ENCODE results near the gene HNF1B.

DNA sequence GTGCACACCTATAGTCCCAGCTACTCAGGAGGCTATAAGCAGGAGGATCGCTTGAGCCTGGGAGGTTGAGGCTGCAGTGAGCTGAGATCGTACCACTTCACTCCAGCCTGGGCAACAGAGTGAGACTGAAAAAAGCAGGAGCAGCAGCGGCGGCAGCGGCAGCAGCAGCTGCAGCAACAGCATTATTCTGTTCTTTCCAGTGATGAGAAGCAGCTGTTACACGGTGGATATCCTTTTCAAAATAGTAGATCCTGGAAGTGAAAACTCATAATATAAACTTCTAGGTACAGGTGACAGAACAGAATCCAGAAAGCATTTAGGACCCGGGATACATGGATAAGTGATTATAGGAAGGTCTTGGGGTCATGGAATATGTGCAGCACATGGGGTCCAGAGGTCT lies 17.8 kb upstream of the HNF1B start:
- TF ChIP-seq CTCF (IDR thresholded peaks at IDR 0.05) (no peak), POLR2A (IDR thresholded peaks at IDR 0.05) (no peak)
